Keratinocyte (primary cell): ENCODE results near the gene KCNE4. TPM values are rescaled to one million over a fixed set of nuclear protein-coding genes. Genes with fewer than 3 reads are reported as not detected.

Experiments
- DNase-seq: peaks from one replicate; pipeline ENCODE4 v3.0.0-alpha.2; 2011; ENCODE audit warnings: low read depth, missing footprints, low spot score
- FAIRE-seq: peaks from 2 replicates; lab custom pipeline; 2011; peaks lifted over from hg19 to GRCh38; lab: Jason Lieb, UNC
- H2AFZ ChIP-seq: 2 replicates; pipeline ENCODE4 v1.6.0; 2012; ENCODE audit warnings: low read length, control low read depth, inconsistent platforms; ENCODE audit not compliant: control insufficient read depth
- H3K27ac ChIP-seq: 2 replicates; pipeline ENCODE4 v1.5.1; 2011; ENCODE audit warnings: low read length; ENCODE audit not compliant: control insufficient read depth, insufficient read depth
- H3K27me3 ChIP-seq: 3 replicates; pipeline ENCODE4 v1.6.0; 2011; ENCODE audit warnings: low read length; ENCODE audit not compliant: control insufficient read depth, insufficient read depth; ENCODE audit errors: extremely low read depth
- H3K36me3 ChIP-seq, 2 experiments: 2 replicates in 1 of 2; 3 replicates in 1 of 2; pipeline ENCODE4 v1.5.1; 2011; ENCODE audit warnings: low read length in 2 of 2, mild to moderate bottlenecking in 1 of 2; ENCODE audit not compliant: control insufficient read depth in 2 of 2, insufficient read depth in 2 of 2; ENCODE audit errors: extremely low read depth in 1 of 2
- H3K4me1 ChIP-seq: 3 replicates; pipeline ENCODE4 v1.5.1; 2011; ENCODE audit warnings: low read length; ENCODE audit not compliant: control insufficient read depth, insufficient read depth; ENCODE audit errors: extremely low read depth
- H3K4me2 ChIP-seq: 3 replicates; pipeline ENCODE4 v1.6.0; 2011; ENCODE audit warnings: low read depth, low read length; ENCODE audit not compliant: control insufficient read depth, insufficient read depth; ENCODE audit errors: extremely low read depth
- H3K4me3 ChIP-seq, 3 experiments: fragments of 200-600 bp in 1 of 3; sonication (generic) in 1 of 3; 2 replicates in 2 of 3; 3 replicates in 1 of 3; pipeline ENCODE4 v1.5.1; 2011 to 2016; ENCODE audit warnings: low read length in 3 of 3, mild to moderate bottlenecking in 3 of 3, control low read depth in 2 of 3, inconsistent platforms in 1 of 3, low read depth in 1 of 3, mixed read lengths in 1 of 3, mixed run types in 1 of 3, moderate library complexity in 1 of 3; ENCODE audit not compliant: control insufficient read depth in 2 of 3, insufficient read depth in 2 of 3; ENCODE audit errors: extremely low read depth in 1 of 3
- H3K79me2 ChIP-seq: 2 replicates; pipeline ENCODE4 v1.6.0; 2012; ENCODE audit warnings: low read length; ENCODE audit not compliant: control insufficient read depth, insufficient read depth
- H3K9ac ChIP-seq: 3 replicates; pipeline ENCODE4 v1.6.0; 2011; ENCODE audit warnings: low read length; ENCODE audit not compliant: control insufficient read depth, insufficient read depth; ENCODE audit errors: extremely low read depth
- H3K9me1 ChIP-seq: 3 replicates; pipeline ENCODE4 v1.6.0; 2011; ENCODE audit warnings: low read length; ENCODE audit not compliant: control insufficient read depth, insufficient read depth; ENCODE audit errors: extremely low read depth
- H3K9me3 ChIP-seq: 2 replicates; pipeline ENCODE4 v1.5.1; 2012; ENCODE audit warnings: low read depth, low read length; ENCODE audit not compliant: control insufficient read depth
- H4K20me1 ChIP-seq: 3 replicates; pipeline ENCODE4 v1.6.0; 2011; ENCODE audit warnings: low read length; ENCODE audit not compliant: control insufficient read depth, insufficient read depth; ENCODE audit errors: extremely low read depth
- EZH2 ChIP-seq: IDR thresholded peaks from one replicate; pipeline ENCODE4 v1.6.1; 2012; ENCODE audit warnings: inconsistent platforms, mild to moderate bottlenecking, low read length, moderate library complexity
- dilution Hi-C: fragments of 300-500 bp; cut with MboI; formaldehyde crosslinking; loops from one replicate; pipeline ENCODE4 v1.7.0; 2020; ENCODE audit warnings: low sequenced_read_pairs; ENCODE audit not compliant: extremely low pct_ligation_motif_present
- polyA plus RNA-seq, 5 experiments: library from polyadenylated mRNA; depleted of rRNA in 3 of 5; stranded (reverse) in 3 of 5; stranded (forward) in 1 of 5; unstranded in 1 of 5; fragments of >200 nt; gene quantifications; 1 replicate in 1 of 5; 2 replicates in 3 of 5; 3 replicates in 1 of 5; pipeline versions ENCODE4 v1.2.1 to v1.2.3, GENCODE V29; 2011 to 2012; ENCODE audit warnings: missing spikeins in 2 of 5, low read depth in 1 of 5, low replicate concordance in 1 of 5
- TF ChIP-seq, protein P1 (sequence below), 3 experiments: IDR thresholded peaks in 1 of 3; conservative IDR thresholded peaks in 1 of 3; optimal IDR thresholded peaks in 1 of 3; 2 replicates in 2 of 3; 3 replicates in 1 of 3; pipeline versions ENCODE3 to v1.5.1; 2011; ENCODE audit warnings: low read length in 3 of 3, mild to moderate bottlenecking in 3 of 3, moderate library complexity in 2 of 3, control low read depth in 1 of 3, inconsistent platforms in 1 of 3; ENCODE audit not compliant: insufficient read depth in 2 of 3; ENCODE audit errors: extremely low read depth in 1 of 3

The KCNE4 gene
- polyA plus RNA-seq, 1 donor (not counting 4 experiments of a cell fraction or from before 2014, with no cell fraction given), result 0.13 TPM

DNA sequence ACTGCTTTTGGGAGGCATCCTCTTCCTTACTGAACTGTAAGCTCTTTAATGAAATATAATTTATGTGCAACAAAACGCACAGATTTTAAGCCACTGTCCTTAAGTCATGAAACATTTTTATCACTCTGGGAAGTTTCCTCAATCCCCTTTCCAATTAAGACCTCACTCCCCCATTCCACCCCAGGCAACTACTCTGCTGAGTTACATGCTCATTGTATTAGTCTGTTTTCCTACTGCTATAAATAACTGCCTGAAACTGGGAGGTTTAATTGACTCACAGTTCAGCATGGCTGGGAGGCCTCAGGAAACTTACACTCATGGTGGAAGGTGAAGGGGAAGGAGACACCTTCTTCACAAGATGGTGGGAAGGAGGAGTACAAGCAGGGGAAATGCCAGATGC, 46.5 kb upstream of the KCNE4 start:
- no peak for FAIRE-seq
- H3K27ac ChIP-seq, result no peak overlapping the region
- no peaks in the 10 kb centered on the region for H4K20me1 ChIP-seq
- H3K9ac ChIP-seq, result no peak overlapping the region
- H3K4me1 ChIP-seq, result no peaks in the 10 kb centered on the region
- dilution Hi-C loops, result no loop called here
- no peak for TF ChIP-seq EZH2
- TF ChIP-seq, protein P1, sequence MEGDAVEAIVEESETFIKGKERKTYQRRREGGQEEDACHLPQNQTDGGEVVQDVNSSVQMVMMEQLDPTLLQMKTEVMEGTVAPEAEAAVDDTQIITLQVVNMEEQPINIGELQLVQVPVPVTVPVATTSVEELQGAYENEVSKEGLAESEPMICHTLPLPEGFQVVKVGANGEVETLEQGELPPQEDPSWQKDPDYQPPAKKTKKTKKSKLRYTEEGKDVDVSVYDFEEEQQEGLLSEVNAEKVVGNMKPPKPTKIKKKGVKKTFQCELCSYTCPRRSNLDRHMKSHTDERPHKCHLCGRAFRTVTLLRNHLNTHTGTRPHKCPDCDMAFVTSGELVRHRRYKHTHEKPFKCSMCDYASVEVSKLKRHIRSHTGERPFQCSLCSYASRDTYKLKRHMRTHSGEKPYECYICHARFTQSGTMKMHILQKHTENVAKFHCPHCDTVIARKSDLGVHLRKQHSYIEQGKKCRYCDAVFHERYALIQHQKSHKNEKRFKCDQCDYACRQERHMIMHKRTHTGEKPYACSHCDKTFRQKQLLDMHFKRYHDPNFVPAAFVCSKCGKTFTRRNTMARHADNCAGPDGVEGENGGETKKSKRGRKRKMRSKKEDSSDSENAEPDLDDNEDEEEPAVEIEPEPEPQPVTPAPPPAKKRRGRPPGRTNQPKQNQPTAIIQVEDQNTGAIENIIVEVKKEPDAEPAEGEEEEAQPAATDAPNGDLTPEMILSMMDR (optimal IDR thresholded peaks at IDR 0.05 in 1 of 3, IDR thresholded peaks at IDR 0.05 in 1 of 3, conservative IDR thresholded peaks at IDR 0.05 in 1 of 3; ENCODE audit: extremely low read depth in 1 of 3, insufficient read depth in 2 of 3, low read length in 3 of 3), result no peak
- DNase-seq, result no peak
- H3K27me3 ChIP-seq, result no peaks in the 10 kb centered on the region
- H3K4me2 ChIP-seq, result no peak overlapping the region
- no peaks in the 10 kb centered on the region for H3K36me3 ChIP-seq
- H3K4me3 ChIP-seq, result no peak overlapping the region
- H3K9me1 ChIP-seq, result no peaks in the 10 kb centered on the region
- no peaks in the 10 kb centered on the region for H3K9me3 ChIP-seq
- no peak overlapping the region for H2AFZ ChIP-seq
- H3K79me2 ChIP-seq, result no peaks in the 10 kb centered on the region

GRCh38 chr2:223007531-223007930, 44.5 kb upstream of the KCNE4 start:
- H2AFZ ChIP-seq, result no peak overlapping the region
- no peaks in the 10 kb centered on the region for H3K9me1 ChIP-seq

More at GRCh38 chr2:223007531-223007930, 44.5 kb upstream of the KCNE4 start:
- Histone ChIP-seq H3K79me2 (no peaks in the 10 kb centered on the region), H4K20me1 (no peaks in the 10 kb centered on the region), H3K4me1 (no peaks in the 10 kb centered on the region), H3K36me3 (no peaks in the 10 kb centered on the region), H3K4me2 (no peak overlapping the region), H3K9ac (no peak overlapping the region), H3K4me3 (no peak overlapping the region), H3K9me3 (no peaks in the 10 kb centered on the region), H3K27me3 (no peaks in the 10 kb centered on the region), H3K27ac (no peak overlapping the region)
- TF ChIP-seq, protein P1 (optimal IDR thresholded peaks at IDR 0.05 in 1 of 3, IDR thresholded peaks at IDR 0.05 in 1 of 3, conservative IDR thresholded peaks at IDR 0.05 in 1 of 3; ENCODE audit: extremely low read depth in 1 of 3, insufficient read depth in 2 of 3, low read length in 3 of 3), result no peak
- no peak for TF ChIP-seq EZH2
- DNase-seq (no peak), FAIRE-seq (no peak)
- dilution Hi-C loops, result no loop called here
